Activated CD8-positive, alpha-beta memory T cell treated with anti-CD3 and anti-CD28 coated beads, Interleukin-2, amount 50 U/mL, for 1 hour (primary cell): Measurements from ENCODE around the gene PLPPR2.
"Not testable (repeated sequence)": the region's sequence is repeated elsewhere in the genome, so short reads cannot be mapped to it uniquely, and the experiment has no call there.

Source experiments
- DNase-seq: peaks from one replicate; pipeline ENCODE4 v3.0.0-alpha.2; 2020; ENCODE audit errors: extremely low read depth

PLPPR2 gene, protein sequence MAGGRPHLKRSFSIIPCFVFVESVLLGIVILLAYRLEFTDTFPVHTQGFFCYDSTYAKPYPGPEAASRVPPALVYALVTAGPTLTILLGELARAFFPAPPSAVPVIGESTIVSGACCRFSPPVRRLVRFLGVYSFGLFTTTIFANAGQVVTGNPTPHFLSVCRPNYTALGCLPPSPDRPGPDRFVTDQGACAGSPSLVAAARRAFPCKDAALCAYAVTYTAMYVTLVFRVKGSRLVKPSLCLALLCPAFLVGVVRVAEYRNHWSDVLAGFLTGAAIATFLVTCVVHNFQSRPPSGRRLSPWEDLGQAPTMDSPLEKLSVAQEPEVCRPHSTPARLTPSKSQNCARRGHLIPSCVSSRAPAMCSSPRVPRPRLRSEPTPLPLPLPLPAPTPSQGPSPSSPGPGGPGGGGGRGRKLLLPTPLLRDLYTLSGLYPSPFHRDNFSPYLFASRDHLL

DNA sequence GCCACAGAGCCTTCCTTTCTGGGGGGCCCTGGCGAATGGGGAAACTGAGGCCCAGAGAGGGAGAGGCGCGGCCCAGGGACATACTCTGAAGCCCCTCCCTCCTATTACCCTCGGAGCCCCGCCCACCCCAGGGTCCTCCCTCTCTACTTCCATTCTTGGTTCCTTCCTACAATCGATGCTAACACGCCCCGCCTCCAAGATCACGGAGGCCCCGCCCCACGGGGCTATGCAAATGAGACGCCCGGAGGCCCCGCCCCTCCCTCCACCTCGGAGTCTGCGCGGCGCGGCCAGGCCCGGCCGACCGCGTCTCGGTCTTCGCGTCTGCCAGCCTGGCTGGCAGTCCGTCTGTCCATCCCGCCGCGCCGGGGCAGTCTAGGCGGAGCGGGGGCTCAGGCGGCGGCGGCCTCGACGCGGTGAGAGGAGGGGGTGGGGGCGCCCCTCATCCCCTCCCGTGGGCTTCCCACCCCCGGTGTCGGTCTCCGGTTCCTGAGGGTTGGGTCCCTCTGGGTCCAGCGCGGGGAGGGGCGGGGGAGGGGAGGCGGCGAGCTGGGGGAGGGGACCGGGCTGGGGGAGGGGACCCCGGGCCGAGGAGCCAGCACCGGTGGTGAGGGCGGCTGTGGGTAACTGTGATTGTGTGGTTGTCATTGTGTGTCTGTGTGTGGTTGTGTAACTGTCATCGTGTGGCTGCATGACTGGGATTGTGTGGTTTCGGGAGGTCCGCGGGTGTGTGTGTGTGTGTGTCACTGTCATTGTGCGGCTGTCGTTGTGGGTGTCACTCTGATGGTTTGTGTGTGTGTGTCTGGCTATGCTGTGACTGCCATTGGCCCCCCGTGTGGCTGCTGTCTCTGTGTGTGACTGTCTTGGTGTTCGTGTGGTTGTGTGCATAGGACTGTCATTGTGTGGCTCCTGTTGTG, at the start of gene PLPPR2:
Gene PLPPR2 (plus strand): TSS at position 273 of the 914 bp plus-strand sequence. CDS start 2,242 bp downstream, outside the sequence.
- DNase-seq = peak; percentile 43

DNA sequence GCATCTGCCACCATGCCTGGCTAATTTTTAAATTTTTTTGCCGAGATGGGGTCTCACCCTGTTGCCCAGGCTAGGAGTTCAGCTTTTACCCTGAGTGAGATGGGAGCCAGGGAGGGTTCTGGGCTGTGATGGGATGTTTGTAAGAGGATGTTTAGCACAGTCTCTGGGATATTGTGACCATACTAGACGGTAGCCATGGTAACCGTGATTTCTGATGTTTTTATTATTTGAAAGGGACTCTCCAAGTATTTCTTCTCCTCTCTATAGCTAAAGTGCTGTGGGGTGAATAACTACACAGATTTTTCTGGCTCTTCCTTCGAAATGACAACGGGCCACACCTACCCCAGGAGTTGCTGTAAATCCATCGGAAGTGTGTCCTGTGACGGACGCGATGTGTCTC, 48.9 kb upstream of the PLPPR2 start:
- no peak for DNase-seq

DNA sequence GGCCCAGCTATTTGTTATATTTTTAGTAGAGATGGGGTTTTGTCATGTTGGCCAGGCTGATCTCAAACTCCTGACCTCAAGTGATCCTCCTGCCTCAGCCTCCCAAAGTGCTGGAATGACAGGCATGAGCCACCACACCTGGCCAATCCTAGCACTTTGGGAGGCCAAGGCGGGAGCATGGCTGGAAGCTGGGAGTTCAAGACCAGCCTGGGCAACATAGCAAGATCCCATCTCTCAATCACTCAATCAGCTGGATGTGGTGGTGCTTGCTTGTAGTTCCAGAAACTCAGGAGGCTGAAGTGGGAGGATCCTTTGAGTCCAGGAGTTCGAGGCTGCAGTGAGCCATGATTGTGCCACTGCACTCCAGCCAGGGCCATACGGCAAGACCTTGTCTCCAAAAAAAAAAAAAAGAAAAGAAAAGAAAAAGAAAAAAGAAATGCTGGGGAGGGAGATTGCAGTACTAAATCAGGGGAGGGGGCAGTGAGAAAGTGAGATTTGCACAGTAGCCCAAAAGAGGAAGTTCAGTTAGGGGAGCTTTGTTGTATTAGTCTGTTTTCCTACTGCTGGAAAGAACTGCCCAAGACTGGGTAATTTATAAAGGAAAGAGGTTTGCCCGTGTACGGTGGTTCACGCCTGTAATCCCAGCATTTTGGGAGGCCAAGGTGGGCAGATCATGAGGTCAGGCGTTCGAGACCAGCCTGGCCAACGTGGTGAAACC, 34.8 kb upstream of the PLPPR2 start:
- not testable (repeated sequence) for DNase-seq

DNA sequence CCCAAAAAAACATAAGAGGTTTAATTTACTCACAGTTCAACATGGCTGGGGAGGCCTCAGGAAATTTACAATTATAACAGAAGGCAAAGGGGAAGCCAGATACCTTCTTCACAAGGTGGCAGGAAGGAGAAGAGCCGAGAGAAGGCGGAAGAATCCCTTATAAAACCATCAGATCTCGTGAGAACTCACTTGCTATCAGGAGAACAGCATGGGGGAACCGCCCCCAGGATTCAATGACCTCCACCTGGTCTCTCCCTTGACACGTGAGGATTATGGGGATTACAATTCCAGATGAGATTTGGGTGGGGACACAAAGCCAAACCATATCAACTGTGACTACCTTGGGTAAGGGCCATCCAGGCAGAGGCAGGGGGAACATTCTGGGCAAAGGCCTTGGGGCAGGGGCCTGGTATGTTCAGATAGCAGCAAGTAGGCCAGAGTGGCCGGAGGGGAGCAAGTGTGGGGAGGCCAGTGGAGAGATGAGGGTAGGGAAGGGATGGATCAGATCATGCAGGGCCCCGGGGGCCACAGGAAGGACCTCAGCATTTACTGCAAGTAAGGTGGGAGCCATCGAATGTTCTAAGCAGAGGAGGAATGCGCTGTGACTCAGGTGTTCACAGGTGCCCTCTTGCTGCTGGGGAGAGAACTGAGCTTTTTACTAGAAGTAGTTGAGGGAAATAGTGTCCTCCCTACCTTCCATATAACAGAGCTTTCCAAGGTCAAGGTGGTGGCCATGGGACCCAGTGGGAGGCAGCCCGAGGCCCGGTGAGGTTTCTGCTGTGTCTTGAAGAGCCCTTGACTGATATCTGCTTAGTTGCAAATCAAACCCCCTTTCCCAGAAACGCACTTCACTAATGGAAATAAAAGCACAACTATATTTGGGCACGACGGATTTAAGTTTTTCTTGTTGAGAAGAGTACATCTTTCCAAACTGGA, 33.8 kb upstream of the PLPPR2 start:
- no peak for DNase-seq

DNA sequence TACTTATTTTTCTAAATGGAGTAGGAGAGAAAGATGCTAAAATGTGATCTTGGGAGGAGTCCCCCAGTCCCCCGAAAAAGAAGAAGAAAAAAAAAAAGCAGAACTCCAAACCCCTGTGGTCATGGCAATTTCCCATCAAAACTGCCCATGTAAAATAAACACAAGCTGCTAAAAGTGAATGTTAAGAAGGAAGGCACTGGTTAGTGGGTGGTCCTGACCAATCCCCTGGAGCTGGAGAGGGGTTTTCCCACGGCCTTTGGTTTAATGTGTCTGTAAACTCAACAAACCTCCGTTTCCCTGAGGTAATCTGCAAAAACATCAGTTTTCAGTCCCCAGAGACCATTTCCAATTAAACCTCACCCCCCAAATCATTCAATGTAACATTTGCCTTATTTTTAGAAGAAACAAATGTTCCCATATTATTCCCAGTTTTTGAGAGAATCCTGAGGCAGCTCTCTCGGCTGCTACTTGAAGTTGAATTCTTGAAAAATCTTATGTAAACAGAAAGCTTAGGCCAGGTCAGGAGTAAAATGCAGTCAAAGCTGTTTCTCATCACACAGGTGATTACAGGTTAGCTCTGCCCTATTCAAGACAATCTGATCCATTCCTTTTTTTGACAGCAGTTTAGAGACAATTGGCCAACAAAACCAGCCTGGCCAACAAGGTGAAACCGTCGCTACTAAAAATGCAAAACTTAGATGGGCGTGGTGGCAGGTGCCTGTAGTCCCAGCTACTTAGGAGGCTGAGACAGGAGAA, 32.8 kb upstream of the PLPPR2 start:
- DNase-seq = no peak

DNA sequence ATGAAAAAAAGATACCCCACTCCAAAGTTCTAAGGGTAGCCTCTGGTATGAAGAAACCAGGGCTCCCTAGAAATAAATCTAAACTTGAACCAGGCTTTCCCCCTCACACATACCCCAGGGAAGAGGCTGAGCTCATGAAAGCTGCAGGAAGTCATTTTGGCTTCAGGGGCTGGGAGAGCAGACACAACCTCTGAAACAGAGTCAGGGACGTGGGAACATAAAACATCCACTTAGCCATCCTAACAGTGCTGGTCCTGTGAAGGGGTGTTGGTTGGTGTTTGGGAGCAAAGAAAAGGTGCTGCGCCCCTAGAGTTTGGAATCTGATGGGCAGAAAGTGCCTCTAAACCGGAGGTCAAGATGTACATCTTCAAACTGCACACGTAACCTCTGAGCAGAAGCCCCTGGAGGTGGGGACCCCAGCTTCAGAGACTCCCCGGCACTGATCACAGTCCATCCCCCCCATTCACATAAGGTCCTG, 31.6 kb upstream of the PLPPR2 start:
- DNase-seq = no peak

DNA sequence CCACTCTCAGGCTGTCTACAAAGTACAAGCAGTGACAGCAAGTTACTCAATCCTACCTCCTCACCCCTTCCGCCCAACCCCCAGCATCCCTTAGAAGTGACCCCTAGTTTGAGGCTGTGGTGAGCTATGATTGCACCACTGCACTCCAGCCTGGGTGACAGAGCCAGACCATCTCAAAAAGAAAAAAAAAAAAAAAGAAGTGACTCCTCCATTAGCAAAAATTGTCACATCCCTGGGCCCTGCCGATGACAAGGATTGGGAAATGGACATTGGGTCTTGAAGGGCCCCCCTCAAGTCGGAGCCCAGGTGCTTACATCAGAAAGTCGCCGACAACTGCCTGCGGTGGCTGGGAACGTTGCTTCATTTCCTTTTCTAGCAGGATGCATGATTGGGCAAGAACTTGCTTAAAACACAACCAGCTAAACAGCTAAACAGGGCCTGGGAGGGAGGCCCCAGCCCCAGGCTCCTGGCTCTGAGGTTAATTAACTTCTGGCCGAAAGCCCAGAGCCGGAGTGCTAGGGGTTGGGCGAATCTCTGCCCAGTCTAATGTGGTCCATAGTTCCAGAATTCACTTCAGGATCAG, 31.1 kb upstream of the PLPPR2 start:
- DNase-seq = no peak

DNA sequence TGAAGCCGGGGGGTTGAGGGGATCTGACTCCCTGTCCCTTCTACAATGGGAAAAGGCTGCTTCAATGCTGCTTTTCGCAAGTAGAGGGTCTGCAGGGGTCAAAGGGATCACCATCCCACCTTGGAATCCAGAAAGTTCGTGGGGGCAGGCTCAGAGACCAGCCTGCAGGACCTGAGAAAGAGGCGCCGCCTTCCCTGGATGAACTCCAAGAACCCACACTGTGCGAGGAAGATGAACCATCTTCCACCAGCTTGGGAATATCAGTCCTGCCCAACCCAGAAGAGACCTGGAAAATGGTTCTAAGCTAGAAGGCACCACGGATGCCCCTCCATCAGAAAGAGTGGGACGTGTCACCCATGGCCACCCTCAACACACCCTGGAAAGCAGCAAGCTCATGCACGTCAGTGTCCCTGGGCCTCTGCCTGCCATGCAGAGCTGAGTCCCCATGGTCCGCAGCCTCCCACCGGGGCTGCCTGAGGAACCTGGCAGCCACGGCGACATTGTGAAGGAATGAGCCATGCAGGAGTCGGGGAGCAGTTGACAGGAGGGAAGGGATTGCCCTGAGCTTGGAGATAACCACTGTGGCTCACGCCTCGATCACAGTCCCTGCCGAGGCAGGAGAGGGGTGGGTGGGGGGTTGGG, 30.4 kb upstream of the PLPPR2 start:
- DNase-seq = no peak

DNA sequence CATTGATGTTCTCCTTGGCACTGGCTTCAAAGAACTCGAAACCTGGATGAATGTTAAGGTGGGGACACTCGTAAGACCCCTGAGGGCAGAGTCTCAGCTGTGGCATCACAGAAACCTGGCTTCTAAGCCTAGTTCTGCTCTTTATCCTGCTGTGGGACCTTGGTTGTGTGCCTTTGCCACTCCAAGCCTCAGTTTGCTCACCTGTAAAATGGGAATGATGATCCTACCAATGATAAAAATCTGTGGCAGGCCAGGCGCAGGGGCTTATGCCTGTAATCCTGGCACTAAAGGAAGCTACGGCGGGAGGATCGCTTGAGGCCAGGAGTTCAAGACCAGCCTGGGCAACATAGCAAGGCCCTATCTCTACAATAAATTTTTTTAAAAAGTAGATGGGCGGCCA, 29.7 kb upstream of the PLPPR2 start:
- DNase-seq = no peak

DNA sequence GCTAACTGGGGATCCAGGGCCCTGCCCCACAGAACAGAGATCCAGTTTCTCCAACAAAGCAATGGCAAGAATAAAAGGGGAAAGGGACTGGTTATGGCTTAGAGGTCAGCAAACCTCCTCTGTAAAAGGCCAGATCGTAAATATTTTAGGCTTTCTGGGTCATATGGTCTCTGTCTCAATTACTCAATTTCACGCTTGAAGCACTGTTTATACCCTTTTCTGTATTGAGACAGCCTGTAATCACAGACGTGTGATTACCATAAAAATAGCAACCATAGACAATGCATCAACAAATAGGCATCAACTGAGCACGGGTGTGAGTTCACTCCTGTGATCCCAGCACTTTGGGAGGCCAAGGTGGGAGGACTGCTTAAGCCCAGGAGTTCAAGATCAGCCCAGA, 25.1 kb upstream of the PLPPR2 start:
- DNase-seq = no peak

DNA sequence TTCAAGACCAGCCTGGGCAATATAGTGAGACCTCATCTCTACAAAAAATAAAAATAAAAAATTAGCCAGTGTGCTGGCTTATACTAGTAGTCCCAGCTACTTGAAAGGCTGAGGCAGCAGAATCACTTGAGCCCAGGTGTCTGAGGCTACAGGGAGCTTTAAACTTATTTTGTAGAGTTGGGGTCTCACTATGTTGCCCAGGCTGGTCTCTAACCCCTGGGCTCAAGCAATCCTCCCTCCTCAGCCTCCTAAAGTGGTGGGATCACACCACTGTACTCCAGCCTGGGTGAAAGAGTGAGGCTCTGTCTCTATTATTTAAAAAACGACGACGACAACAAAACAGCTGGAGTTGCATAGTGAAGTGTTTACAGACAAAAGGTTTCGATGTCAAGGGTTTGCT, 23.7 kb upstream of the PLPPR2 start:
- no peak for DNase-seq

DNA sequence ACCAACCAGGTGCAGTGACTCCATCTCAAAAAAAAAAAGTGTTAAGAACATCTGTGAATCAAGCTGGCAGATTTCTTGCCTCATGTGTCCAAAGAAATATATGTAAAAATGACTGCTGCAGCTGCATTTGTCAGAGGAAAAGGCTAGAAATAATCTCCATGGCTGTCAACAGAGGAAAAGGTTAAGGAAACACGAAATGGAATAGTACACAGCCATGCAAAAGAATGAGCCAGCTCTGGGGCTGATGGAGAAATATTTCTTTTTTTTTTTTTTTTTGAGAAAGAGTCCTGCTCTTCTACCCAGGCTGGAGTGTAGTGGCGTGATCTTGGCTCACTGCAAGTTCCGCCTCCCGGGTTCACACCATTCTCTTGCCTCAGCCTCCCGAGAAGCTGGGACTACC, 22.4 kb upstream of the PLPPR2 start:
- DNase-seq = no peak

DNA sequence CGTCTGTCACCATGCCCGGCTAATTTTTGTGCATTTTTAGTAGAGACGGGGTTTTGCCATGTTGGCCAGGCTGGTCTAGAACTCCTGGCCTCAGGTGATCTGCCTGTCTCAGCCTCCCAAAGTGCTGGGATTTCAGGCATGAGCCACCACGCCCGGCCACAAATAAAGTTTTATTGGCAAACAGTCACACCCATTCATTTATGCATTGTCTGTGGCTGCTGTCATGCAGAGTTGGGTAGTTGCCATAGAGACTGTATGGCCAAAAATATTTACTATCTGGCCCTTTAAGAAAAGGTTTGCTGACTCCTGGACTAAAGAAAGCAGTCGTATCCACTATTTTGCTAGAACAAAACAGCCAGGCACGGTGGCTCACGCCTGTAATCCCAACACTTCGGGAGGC, 21.4 kb upstream of the PLPPR2 start:
- DNase-seq = not testable (repeated sequence)

DNA sequence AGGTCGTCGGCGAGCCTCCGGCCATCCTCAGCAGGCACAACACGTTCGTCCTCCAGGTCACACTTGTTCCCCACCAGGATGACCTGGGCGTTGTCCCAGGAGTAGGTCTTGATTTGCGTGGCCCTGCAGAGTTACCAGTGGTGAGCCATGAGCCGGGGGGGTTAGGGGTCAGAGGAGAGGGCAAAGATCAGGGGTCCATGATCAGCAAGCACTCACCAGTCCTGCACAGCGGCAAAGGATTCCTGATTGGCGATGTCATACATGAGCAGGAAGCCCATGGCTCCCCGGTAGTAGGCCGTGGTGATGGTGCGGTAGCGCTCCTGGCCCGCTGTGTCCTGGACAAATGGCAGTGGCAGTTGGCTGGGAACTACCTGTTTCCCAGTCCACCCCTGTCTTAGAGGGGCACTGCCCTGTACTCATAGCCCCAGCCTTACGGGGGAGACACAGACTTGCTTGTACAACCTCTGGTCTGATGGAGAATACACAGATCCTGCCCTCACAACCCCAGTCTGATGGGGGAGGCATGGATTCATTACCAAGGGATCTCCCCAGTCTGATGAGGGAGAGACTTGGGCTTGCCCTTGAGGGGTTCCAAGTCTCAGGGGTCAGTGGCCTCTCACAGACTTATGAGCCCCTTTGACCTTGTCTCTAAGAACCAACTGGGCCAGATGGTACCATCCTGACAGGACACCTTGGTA, 19.6 kb upstream of the PLPPR2 start:
- no peak for DNase-seq

DNA sequence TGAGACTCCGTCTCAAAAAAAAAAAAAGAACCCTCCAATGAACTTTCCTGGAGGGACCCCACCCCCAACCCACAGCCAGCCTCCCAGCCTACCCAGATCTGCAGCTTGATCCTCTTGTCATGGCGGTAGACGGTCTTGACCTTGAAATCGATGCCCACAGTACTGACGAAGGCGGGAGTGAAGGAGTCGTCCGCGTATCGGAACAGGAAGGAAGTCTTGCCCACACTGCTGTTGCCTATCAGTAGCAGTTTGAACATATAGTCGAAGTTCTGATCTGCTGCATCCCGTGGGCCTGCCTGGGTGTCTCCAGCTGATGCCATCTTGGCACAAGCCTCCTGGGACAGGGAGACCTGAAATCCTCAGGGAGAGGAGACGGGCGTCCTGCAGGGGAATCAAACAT, 18.2 kb upstream of the PLPPR2 start:
- DNase-seq = no peak

DNA sequence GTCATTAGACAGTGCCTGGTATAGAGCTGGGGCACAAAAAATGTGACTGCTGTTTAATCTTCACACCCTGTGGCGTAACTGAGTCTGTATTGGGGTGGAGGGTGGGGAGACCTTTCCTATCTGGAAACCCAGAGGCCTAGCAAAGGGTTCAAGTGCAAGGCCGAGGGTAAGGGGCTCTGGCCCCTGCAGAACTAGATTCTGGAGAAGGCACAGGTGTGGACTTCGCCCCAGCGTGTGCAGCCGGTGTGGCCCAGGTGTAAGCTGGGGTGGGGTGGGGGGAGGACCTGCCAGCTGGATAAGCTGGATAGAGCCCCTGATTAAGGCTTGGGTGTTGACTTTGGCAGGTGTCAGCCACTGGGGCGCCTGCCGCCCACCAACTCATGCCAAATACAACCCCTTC, 17.1 kb upstream of the PLPPR2 start:
- DNase-seq = no peak

DNA sequence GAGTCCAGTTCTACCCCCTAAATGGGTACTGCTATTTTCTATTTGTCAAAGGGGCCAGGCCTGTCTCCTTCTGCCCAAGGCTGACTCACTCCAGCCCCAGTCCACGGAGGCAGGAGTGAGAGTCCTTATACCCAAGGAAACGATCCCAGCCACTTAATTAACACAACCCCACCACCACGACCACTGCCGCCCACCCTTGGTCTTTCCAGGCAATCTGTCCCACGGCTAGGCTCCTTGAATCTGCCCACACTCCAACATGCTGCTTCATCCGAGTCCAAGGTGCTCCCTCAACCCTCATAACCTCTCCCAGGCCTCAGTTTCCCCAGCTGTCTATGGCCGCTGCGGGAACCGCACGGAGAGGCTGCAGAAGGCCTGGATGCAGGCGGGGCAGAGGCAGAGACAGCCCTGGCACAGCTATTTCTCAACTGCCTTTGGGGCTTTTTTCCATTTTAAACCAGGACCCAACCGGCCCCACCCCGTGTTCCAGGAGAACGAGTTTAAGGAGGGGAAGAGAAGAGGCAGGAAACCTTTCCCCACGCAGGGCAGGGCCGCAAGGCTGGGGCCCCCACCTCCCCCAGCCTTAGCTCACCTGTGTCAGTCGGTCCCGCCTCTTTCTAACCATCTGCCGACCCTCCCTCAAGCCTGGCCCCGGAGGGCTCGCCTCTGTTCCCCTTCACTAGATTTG, 16.5 kb upstream of the PLPPR2 start:
- no peak for DNase-seq
